ENCODE results near the gene CYP2A6.
"Not testable (repeated sequence)": the region's sequence is repeated elsewhere in the genome, so short reads cannot be mapped to it uniquely, and the experiment has no call there.

The CYP2A6 gene

GRCh38 chr19:40843653-40844052 lies 6.6 kb downstream of the CYP2A6 start:
- not testable (repeated sequence) for DNase-seq (ENCODE audit: low read depth in 2 of 2)

DNA sequence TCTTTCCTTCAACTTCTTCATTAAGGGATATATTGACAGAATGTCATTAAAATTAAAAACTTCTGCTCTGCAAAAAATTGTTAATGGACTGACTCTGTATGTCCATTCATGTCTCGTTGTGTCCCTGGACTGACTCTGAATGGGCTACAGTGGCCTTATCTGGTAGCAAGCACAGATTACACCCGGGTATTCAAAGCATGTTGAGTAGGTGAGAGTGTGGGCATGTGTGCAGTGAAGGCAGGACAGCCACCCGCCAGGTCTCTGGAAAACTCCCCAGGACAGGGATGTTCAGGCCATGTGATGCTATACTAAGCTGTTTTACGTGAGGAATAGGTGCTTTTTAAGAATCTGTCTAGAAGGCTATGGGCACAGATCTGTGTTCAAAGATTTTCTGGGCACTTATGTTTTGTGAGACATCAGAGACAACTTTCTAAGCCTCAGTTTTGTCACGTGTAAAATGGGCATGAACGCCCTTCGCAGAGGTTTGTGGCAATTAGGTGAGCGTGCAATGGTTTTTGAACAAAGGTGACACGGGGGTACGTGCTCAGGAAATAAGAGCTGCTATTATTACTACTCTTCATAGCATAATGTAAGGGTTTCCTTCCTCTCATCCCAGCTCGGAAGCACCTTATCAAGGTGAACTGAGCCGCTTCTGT lies 7.1 kb downstream of the CYP2A6 start:
- not testable (repeated sequence) for DNase-seq (ENCODE audit: low read depth in 2 of 2)

GRCh38 chr19:40842012-40842411 lies 8.2 kb downstream of the CYP2A6 start:
- DNase-seq (ENCODE audit: low read depth in 2 of 2), result not testable (repeated sequence)

- not testable (repeated sequence) for DNase-seq (ENCODE audit: low read depth in 2 of 2)
These were observed 11.8 kb downstream of the CYP2A6 start for GRCh38 chr19:40838477-40838876.

GRCh38 chr19:40836754-40837429 lies 13.4 kb downstream of the CYP2A6 start:
- DNase-seq (ENCODE audit: low read depth in 2 of 2), result no peak

GRCh38 chr19:40833728-40834533 lies 16.3 kb downstream of the CYP2A6 start:
- not testable (repeated sequence) for DNase-seq (ENCODE audit: low read depth in 2 of 2)

- not testable (repeated sequence) for DNase-seq (ENCODE audit: low read depth in 2 of 2)
These were observed 17.8 kb downstream of the CYP2A6 start for GRCh38 chr19:40832431-40832790.

DNA sequence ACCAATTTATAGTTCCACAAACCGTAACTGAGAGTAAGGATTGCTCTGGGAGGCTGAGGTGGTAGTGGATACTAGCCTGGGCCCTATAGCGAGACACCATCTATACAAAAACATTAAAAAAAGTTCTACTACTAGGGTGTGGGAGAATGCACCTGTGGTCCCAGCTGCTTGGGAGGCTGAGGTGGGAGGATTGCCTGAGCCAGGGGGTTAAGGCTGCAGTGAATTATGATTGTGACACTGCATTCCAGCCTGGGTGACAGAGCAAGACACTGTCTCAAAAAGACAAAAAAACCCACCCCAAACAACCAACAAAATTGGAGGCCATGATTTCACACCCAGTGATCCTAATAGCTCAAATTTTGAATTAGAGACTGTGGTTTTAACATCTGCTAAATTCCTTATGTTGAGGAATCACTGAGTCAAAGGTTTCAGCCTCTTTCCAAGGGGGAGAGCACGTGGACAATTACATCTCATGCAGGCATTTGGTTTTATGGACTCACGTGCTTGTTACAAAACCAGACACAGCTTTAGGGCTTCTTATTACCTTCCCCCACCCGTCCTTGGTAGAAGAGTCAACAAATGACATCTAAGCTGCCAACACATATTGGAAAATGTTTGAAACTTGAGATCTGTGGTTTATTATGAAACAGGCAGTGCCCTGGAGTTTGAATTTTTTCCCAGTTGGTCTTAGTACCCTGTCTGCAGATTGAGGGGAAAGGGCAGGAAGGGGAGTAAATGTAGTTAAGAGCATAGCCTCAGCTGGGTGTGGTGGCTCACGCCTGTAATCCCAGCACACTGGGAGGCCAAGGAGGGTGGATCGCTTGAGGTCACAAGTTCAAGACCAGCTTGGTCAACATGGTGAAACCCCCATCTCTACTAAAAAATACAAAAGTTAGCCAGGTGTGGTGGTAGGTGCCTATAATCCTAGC lies 18.5 kb downstream of the CYP2A6 start:
- DNase-seq (ENCODE audit: low read depth in 2 of 2), result peak; percentile 83 to 85

GRCh38 chr19:40830741-40831140 lies 19.5 kb downstream of the CYP2A6 start:
- DNase-seq (ENCODE audit: low read depth in 2 of 2), result not testable (repeated sequence)

GRCh38 chr19:40829205-40829604 lies 21.0 kb downstream of the CYP2A6 start:
- no peak for DNase-seq (ENCODE audit: low read depth in 2 of 2)

DNA sequence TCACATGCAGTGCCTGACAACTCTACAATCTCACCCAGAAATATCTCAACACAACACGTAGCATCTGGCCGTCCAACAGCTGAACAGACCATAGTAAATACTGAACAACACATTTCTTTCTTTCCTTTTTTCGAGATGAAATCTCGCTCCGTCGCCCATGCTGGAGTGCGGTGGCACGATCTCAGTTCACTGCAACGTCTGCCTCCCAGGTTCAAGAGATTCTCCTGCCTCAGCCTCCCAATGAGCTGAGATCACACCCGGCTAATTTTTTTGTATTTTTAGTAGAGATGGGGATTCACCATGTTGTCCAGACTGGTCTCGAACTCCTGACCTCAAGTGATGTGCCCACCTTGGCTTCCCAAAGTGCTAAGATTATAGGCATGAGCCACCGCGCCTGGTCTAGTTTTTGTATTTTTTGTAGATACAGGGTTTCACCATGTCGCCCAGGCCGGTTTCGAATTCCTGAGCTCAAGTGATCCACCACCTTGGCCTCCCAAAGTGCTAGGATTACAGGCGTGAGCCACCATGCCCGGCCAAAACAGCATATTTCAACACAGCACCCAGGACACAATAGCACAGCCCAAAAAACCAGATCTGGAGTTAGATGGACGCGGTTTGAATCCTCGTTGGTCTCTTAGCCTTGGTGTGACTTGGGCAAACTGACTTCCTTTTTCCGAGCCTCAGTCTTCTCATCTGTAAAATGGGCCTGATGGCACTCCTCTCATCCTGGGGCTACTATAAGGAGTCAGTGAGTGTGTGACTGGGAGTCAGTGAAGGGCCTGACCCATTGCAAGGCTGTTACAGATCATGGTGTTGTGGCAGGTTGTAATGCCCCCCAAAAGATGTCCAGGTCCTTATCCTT lies 22.6 kb downstream of the CYP2A6 start:
- DNase-seq (ENCODE audit: low read depth in 2 of 2), result no peak

GRCh38 chr19:40826699-40827385 lies 23.4 kb downstream of the CYP2A6 start:
- not testable (repeated sequence) for DNase-seq (ENCODE audit: low read depth in 2 of 2)

- not testable (repeated sequence) for DNase-seq (ENCODE audit: low read depth in 2 of 2)
These were observed 23.9 kb downstream of the CYP2A6 start for GRCh38 chr19:40826312-40826698.

GRCh38 chr19:40825460-40826095 lies 24.7 kb downstream of the CYP2A6 start:
- not testable (repeated sequence) for DNase-seq (ENCODE audit: low read depth in 2 of 2)

- DNase-seq (ENCODE audit: low read depth in 2 of 2), result not testable (repeated sequence)
These were observed 25.3 kb downstream of the CYP2A6 start for GRCh38 chr19:40824916-40825315.

DNA sequence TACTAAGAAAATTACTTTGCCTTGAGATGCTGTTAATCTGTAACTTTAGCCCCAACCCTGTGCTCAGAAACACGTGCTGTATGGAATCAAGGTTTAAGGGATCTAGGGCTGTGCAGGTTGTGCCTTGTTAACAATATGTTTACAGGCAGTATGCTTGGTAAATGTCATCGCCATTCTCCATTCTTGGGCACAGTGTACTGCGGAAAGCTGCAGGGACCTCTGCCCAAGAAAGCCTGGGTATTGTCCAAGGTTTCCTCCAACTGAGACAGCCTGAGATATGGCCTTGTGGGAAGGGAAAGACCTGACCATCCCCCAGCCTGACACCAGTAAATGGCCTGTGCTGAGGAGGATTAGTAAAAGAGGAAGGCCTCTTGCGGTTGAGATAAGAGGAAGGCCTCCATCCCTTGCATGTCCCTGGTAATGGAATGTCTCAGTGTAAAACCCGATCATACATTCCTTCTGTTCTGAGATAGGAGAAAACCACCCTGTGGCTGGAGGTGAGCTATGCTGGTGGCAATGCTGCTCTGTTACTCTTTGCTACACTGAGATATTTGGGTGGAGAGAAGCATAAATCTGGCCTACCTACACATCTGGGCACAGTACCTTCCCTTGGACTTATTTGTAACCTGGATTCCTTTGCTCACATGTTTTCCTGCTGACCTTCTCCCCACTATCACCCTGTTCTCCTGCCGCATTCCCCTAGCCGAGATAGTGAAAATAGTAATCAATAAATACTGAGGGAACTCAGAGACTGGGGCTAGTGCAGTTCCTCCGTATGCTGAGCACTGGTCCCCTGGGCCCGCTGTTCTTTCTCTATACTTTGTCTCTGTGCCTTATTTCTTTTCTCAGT lies 27.3 kb downstream of the CYP2A6 start:
- not testable (repeated sequence) for DNase-seq (ENCODE audit: low read depth in 2 of 2)

DNA sequence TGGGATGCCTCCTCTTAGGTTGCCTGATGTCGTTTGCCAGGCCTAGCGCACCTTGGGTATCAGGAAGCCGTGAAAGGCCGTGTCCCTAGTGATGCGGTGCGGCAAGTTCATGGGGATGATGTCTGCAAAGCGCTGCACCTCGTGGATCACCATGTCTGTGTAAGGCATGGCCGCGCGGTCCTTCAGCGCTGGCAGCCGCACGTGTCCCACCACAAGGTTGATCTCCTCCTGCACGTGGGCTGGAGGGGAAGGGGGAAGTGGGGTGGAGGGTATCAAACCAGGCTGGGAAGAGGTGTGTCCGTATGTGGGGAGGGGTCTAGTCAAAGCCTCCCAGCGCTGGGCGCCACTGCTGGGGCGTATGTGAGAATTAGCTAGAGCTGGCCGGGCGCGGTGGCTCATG lies 28.1 kb downstream of the CYP2A6 start:
- no peak for DNase-seq (ENCODE audit: low read depth in 2 of 2)

DNA sequence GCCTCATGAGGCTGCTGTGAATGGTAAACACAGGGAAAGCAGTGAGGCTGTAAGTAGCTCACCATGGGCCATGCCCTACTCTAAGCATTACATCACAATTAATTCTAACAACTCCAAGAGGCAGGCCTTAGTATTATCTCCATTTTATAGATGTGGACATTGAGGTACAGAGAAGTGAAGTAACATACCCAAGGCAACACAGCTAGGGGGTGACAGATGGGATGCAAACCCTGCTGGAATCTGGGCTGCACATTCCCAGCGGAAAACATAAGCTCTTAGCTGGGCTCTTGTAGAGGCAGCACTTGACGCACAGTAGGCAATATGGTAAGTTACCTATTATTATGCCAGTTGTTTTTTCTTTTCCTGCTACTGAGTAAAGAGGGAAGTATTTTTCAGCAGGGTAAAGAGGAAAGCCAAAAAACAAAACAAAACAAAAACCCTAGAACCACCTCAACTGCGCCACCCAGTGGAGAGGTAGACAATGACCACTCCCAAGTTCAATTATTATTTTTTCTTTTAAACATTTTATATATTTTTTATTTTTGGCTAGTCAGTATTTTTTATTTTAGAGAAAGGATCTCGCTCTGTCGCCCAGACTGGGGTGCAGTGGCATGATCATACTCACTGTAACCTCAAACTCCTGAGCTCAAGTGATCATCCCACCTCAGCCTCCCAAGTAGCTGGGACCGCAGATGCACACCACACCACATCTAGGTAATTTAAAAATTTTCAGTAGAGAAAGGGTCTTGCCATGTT lies 30.6 kb downstream of the CYP2A6 start:
- DNase-seq (ENCODE audit: low read depth in 2 of 2), result not testable (repeated sequence)
